ENCODE results near the gene GNA15. TPM values are rescaled to one million over a fixed set of nuclear protein-coding genes. Genes with fewer than 3 reads are reported as not detected.

The GNA15 gene
- total RNA-seq, 2 donors from 2014 or later, result not detected

- Histone ChIP-seq H3K4me1 (ENCODE audit: control insufficient read depth, insufficient read depth, low read length) (no peaks in the 10 kb centered on the region), H3K27me3 (ENCODE audit: control insufficient read depth, insufficient read depth, low read length, poor library complexity, severe bottlenecking) (no peaks in the 10 kb centered on the region), H3K36me3 (ENCODE audit: control insufficient read depth, insufficient read depth, low read length) (no peaks in the 10 kb centered on the region), H3K9me3 (ENCODE audit: control insufficient read depth, low read length) (no peaks in the 10 kb centered on the region), H3K9ac (ENCODE audit: extremely low read depth, low read length, poor library complexity, severe bottlenecking) (no peak overlapping the region), H3K27ac (ENCODE audit: low read depth, low read length) (no peak overlapping the region), H3K4me3 (ENCODE audit: low read length) (no peak overlapping the region)
- Mint-ChIP-seq H3K9me3 (no peaks in the 10 kb centered on the region), H3K36me3 (ENCODE audit: low read depth) (no peaks in the 10 kb centered on the region), H3K27ac (no peak overlapping the region), H3K4me1 (no peaks in the 10 kb centered on the region), H3K27me3 (ENCODE audit: insufficient read depth) (no peaks in the 10 kb centered on the region), H3K4me3 (no peak overlapping the region)
- TF ChIP-seq, protein P1, sequence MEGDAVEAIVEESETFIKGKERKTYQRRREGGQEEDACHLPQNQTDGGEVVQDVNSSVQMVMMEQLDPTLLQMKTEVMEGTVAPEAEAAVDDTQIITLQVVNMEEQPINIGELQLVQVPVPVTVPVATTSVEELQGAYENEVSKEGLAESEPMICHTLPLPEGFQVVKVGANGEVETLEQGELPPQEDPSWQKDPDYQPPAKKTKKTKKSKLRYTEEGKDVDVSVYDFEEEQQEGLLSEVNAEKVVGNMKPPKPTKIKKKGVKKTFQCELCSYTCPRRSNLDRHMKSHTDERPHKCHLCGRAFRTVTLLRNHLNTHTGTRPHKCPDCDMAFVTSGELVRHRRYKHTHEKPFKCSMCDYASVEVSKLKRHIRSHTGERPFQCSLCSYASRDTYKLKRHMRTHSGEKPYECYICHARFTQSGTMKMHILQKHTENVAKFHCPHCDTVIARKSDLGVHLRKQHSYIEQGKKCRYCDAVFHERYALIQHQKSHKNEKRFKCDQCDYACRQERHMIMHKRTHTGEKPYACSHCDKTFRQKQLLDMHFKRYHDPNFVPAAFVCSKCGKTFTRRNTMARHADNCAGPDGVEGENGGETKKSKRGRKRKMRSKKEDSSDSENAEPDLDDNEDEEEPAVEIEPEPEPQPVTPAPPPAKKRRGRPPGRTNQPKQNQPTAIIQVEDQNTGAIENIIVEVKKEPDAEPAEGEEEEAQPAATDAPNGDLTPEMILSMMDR (conservative IDR thresholded peaks at IDR 0.05), result no peak
- WGBS, 2 experiments (ENCODE audit: insufficient coverage in 1 of 2, insufficient read length in 1 of 2), result 82% methylated on average over 15 to 17 of the region's 17 CpGs
- no peak for DNase-seq
These were observed 40.2 kb downstream of the GNA15 start for GRCh38 chr19:3175781-3176714.

DNA sequence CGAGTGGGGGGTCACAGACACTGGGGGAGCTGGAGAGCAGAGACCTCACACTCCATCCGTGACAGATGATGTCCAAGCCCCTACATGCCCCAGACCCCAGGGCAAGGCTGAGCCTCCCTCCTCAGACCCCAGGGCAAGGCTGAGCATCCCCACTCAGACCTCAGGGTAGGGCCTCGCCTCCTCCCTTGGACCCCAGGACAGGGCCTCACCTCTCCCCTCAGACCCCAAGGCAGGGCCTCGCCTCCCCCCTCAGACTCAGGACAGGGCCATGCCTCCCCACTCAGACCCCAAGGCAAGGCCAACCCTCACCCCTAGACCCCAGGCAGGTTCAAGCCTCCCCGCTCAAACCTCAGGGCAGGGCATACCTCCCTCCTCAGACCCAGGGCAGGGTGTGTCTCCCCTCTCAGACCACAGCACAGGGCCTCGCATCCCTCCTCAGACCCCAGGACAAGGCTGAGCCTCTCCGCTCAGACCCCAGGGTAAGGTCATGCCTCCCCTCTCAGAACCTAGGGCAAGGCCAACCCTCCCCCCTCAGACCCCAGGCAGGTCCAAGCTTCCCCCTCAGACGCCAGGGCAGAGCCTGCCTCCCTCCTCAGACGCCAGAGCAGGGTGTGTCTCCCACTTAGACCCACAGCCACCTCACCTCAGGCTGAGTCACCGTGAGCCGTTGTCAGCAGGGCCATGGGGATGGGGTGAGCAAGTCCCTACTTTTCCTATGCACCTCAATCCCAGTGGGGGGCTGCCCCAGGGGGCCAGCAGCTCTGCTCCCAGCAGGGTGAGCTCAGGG, 41.1 kb downstream of the GNA15 start:
- no peak overlapping the region for H3K27ac ChIP-seq (ENCODE audit: low read depth, low read length)
- H3K9me3 ChIP-seq (ENCODE audit: control insufficient read depth, low read length), result no peaks in the 10 kb centered on the region
- Mint-ChIP-seq H3K27me3 (ENCODE audit: insufficient read depth) (no peaks in the 10 kb centered on the region), H3K9me3 (no peaks in the 10 kb centered on the region), H3K4me1 (no peaks in the 10 kb centered on the region), H3K4me3 (no peak overlapping the region), H3K36me3 (ENCODE audit: low read depth) (no peaks in the 10 kb centered on the region), H3K27ac (no peak overlapping the region)
- H3K27me3 ChIP-seq (ENCODE audit: control insufficient read depth, insufficient read depth, low read length, poor library complexity, severe bottlenecking), result no peaks in the 10 kb centered on the region
- no peaks in the 10 kb centered on the region for H3K4me1 ChIP-seq (ENCODE audit: control insufficient read depth, insufficient read depth, low read length)
- no peak overlapping the region for H3K9ac ChIP-seq (ENCODE audit: extremely low read depth, low read length, poor library complexity, severe bottlenecking)
- DNase-seq, result no peak
- H3K36me3 ChIP-seq (ENCODE audit: control insufficient read depth, insufficient read depth, low read length), result no peaks in the 10 kb centered on the region
- H3K4me3 ChIP-seq (ENCODE audit: low read length), result no peak overlapping the region
- TF ChIP-seq, protein P1 (conservative IDR thresholded peaks at IDR 0.05), result no peak
- 84% methylated on average over 11 of the region's 11 CpGs; no CpG with 5 or more reads in 1 of the 2 experiments for WGBS, 2 experiments (ENCODE audit: insufficient coverage in 1 of 2, insufficient read length in 1 of 2)

- Mint-ChIP-seq H3K4me3 (no peak within 1 kb of the TSS), H3K27me3 (ENCODE audit: insufficient read depth) (no peaks in the 10 kb centered on the region), H3K27ac (no peak within 1 kb of the TSS), H3K4me1 (no peaks in the 10 kb centered on the region), H3K9me3 (no peaks in the 10 kb centered on the region), H3K36me3 (ENCODE audit: low read depth) (no peaks in the 10 kb centered on the region)
- Histone ChIP-seq H3K9me3 (ENCODE audit: control insufficient read depth, low read length) (no peaks in the 10 kb centered on the region), H3K27ac (ENCODE audit: low read depth, low read length) (no peak within 1 kb of the TSS), H3K4me1 (ENCODE audit: control insufficient read depth, insufficient read depth, low read length) (no peaks in the 10 kb centered on the region), H3K27me3 (ENCODE audit: control insufficient read depth, insufficient read depth, low read length, poor library complexity, severe bottlenecking) (no peaks in the 10 kb centered on the region), H3K36me3 (ENCODE audit: control insufficient read depth, insufficient read depth, low read length) (no peaks in the 10 kb centered on the region), H3K9ac (ENCODE audit: extremely low read depth, low read length, poor library complexity, severe bottlenecking) (no peak within 1 kb of the TSS), H3K4me3 (ENCODE audit: low read length) (no peak within 1 kb of the TSS)
- DNase-seq, result no peak
- WGBS, 2 experiments (ENCODE audit: insufficient coverage in 1 of 2, insufficient read length in 1 of 2), result 92 to 99% methylated on average over 14 to 42 of the region's 42 CpGs
- TF ChIP-seq, protein P1 (conservative IDR thresholded peaks at IDR 0.05), result no peak
These were observed 42.6 kb downstream of the GNA15 start, which contains the start of gene S1PR4 for GRCh38 chr19:3178377-3178972. TSS of gene S1PR4 (plus strand) at chr19:3178769. CDS start at chr19:3178793, 24 bp downstream.
